HT-29 (cell line): Measurements from ENCODE around the gene PIK3C3. TPM values are rescaled to one million over a fixed set of nuclear protein-coding genes. Genes with fewer than 3 reads are reported as not detected.
"Not testable (repeated sequence)": the region's sequence is repeated elsewhere in the genome, so short reads cannot be mapped to it uniquely, and the experiment has no call there.

Experiments used
- DNase-seq: peaks from one replicate; pipeline ENCODE4 v3.0.0-alpha.2; 2015; ENCODE audit warnings: low spot score
- total RNA-seq: library from RNA; depleted of rRNA; stranded (reverse); fragments of >200 nt; shearing (Covaris generic); gene quantifications from 2 replicates; pipeline ENCODE4 v1.2.3, GENCODE V29; 2014

PIK3C3 gene
- total RNA-seq, 1 experiment from 2014 or later = 11.4 TPM

DNA sequence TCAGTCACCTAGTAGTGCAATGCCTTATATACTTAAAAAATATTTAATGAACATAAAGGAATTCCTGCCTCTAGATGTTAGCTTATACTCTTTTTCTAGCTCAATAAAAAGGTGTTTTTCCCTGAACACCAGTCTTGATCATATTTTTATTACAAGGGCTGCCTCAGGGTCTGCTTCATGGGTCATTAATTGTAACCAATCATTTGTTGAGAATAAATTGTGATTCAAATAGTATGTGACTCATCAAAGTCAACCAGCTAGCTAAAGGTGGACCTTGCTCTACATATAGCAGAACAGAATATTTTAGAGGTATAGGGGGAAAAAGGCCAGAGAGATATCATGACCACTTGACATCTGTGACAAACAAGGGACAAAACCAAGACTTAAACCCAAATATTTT lies 114.0 kb downstream of the PIK3C3 start:
- no peak for DNase-seq

DNA sequence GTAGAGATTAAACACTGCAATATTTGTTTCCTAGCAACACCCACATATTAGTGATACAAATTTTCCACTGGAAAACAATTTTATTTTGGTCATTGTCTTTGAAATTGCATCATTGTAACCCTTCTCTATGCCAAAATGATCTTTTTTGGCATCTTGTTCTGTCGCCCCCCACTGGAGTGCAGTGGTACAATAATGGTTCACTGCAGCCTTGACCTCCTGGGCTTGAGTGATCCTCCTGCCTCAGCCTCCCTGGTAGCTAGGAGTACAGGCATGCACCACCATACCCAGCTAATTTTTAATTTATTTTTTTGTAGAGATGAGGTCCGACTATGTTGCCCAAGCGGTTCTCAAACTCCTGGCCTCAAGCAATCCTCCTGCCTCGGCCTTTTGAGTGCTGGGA lies 117.4 kb downstream of the PIK3C3 start:
- no peak for DNase-seq

GRCh38 chr18:42074704-42075103 lies 119.7 kb downstream of the PIK3C3 start:
- DNase-seq = no peak

DNA sequence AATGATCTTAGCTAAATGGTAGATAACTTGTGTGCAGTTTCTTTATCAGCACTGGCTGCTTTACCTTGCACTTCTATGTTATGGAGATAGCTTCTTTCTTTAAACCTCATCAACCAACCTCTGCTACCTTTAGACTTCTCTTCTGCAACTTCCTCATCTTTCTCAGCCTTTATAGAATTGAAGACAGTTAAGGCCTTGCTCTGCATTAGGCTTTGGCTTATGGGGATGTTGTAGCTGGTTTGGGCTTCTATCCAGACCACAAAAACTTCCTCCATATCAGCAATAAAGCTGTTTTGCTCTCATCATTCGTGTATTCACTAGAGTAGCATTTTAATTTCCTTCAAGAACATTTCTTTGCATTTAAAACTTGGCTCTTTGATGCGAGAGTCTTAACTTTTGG lies 123.7 kb downstream of the PIK3C3 start:
- no peak for DNase-seq

- no peak for DNase-seq
These were observed 125.3 kb downstream of the PIK3C3 start for GRCh38 chr18:42080340-42080739.

GRCh38 chr18:42082415-42083234 lies 127.6 kb downstream of the PIK3C3 start:
- DNase-seq = no peak

GRCh38 chr18:42086288-42086687 lies 131.3 kb downstream of the PIK3C3 start:
- no peak for DNase-seq

DNA sequence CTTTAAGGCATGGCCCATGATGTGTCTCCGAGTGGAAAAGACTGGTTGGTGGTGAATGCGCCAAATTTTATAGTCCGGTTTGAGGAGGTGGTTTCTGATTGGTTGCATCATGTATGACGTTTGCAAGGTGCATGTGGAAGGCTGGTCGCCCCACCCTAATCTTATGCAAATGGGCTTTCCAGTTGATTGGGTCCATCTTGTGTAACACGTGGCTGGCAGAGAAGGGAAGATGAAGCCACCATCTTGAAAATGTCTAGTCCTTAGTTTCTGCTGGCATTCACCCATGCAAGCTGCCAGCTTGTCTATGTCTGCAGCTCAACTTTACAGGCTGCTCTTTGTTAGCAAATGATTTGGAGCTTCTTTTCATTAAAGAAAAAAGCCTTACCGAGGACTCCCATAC lies 132.2 kb downstream of the PIK3C3 start:
- DNase-seq = no peak

DNA sequence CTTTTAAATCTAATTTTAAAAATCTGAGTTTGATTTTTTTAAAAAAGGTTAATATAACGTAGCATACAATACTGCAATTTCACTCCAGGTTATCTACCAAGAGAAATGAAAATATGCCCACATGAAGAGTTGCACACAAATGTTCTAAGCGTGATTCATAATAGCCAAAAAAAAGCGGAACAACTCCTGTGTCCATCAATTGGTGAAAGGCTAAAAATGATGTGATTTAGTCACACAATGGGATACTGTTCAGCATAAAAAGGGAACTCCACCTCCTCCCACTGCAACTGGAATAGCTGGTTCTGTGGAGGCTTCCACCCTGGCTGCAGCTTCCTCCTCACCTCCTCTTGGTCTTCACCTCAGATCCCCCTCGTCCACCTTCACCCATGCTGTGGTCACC lies 132.8 kb downstream of the PIK3C3 start:
- DNase-seq = no peak

DNA sequence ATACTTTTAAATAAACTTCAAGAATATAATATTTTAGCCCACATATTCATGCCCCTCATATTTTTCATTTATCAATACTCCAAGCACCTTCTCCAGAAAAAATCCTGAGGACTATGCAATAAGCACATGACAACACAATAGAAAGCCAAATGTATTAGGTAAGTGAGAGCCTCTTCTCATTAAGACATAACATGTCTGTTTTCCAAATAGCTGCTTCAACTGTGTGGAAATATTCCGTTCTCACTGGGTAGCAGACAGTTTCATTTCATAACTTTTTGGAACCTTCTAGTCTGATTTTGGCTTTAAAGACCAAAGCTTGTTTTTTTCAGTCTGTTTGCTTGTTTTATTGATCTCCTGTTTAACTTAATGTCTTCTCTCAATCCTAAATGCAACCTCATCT lies 137.8 kb downstream of the PIK3C3 start:
- DNase-seq = no peak

GRCh38 chr18:42094875-42095274 lies 139.8 kb downstream of the PIK3C3 start:
- DNase-seq = no peak

DNA sequence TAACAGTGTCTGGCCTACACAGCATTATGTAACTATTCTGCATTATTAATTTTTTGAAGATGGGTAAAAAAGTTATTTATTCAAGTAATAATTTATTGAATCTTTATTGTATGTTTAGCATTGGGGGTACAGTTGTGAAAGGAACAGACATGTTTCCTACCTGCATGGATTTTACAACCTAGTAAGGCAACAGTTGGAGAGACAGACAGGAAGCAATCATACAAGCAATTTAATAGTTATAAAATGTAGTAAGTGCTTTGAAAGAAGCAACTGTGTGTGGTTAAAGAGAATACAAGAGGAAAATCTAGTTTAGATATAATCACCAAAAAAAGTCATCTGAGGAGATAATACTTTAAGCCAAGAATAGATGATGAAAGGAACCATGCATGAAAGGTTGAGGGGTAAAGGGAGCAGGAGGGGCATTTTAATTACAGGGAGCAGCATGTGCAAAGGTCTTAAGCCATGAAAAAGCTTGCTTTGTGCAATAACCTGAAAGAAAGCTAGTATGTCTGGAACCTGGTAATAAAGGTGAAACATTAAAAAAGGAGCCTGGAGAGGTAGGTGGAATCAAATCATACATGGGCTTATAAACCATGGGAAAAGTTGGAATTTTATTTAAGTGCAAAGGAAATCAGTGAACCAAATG lies 140.8 kb downstream of the PIK3C3 start:
- no peak for DNase-seq

GRCh38 chr18:42100248-42100647 lies 145.2 kb downstream of the PIK3C3 start:
- DNase-seq = no peak

DNA sequence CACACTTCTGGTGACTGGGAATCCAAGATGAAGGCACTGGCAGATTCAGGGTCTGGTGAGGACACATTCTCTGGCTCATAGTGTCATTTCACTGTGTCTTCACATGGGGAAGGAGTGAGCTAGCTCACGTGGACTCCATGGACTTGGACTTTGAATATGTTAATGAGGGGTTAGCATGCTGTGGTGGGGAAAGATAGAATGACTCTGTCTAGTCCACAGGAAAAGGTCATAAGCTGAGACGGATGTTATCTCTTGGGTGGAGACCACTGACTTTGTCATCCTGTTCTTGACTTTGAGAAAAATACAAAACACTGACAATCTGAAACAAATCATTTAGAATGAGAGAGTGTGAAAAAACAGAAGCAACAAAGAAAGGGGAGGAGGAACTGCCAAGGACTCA lies 145.9 kb downstream of the PIK3C3 start:
- DNase-seq = no peak

DNA sequence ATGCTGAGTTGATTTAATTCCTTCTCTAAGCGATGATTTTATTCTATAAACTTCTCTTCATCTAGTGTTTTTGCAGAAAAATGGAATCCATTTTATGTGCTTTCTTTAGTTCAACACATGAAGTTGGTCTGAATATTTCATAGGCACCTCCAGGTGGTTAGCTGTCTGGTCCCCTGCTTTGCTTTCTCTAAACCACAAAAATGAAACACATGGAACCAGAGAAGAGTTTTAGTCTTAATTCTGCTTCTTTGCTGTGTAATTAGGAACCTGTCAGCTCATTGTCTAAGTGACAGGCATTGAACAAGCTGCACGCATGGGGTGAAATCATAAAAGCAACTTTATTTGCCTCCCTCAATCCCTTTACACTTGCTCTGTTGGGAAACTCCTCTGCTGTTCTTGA lies 150.4 kb downstream of the PIK3C3 start:
- DNase-seq = no peak

DNA sequence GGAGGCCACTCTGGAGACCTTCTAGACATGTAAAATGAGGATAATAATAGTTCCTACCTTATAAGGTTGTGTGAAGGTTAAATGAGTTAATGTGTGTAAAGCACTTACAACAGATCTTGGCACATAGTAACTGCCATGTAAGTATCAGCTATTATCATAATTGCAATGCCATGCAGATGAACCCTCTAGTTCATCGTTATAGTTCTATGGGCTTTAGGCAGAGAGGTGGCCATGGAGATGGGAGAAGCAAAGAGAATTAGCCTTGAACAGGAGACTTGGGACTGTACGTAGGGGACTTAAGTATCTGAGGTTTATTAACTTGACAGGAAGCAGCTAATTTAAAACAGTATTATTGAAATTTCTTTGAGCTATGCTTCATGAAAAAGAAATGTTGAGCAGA lies 151.8 kb downstream of the PIK3C3 start:
- DNase-seq = no peak

DNA sequence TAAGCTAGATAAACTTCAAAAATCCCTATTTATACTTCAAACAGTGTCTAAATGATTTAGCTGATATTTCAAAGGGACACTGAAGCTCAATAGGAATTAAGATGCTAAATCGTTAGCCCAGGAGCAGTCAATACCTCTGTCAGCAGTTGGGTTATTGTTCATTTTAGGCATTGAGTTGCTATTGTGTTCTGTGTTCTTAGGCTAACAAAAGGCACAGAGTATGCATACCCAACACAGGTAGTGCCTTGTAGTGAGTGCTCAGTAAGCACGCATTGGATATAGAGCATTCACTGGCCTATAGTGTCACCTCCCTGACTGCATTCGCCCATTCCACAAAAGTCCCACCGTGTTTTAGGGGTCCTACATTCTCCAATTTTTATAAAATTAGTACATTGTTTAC lies 152.3 kb downstream of the PIK3C3 start:
- no peak for DNase-seq

DNA sequence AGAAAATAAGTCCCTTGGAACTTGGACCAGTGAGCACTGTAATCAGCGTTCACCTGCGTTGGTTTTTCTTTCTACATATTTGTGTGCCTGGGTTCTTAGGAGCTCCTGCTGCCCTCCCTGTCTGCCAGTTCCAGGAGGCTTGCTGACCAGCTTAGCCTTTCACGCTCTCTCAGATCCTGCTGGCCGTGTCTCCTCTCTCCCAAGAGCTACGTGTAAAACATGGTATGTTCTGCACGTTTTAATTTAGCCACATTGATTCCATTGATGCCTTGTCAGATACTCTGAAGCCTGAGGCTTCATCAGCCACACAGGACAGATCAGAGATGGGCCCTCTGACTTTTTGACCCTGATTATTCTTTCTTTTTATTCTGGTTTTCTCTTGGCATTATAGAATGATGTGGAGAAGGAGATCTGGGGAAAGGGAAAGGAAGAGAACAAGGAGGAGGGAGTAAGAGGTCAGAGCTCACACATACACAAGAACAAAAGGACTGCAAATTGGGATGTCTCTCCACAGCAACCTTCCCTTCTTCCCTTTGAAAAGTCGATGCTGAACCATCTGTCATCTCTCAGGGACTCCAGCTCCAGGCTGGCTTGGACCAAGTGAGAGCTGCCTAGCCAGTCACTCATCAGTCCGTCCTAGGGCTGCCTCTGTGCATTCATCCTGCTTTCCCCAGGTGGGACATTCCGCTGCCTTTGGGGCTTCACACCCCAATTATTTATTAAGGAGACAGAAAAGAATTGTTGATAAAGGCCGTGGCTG lies 152.8 kb downstream of the PIK3C3 start:
- no peak for DNase-seq

- DNase-seq = not testable (repeated sequence)
These were observed 157.1 kb downstream of the PIK3C3 start for GRCh38 chr18:42112147-42112546.

DNA sequence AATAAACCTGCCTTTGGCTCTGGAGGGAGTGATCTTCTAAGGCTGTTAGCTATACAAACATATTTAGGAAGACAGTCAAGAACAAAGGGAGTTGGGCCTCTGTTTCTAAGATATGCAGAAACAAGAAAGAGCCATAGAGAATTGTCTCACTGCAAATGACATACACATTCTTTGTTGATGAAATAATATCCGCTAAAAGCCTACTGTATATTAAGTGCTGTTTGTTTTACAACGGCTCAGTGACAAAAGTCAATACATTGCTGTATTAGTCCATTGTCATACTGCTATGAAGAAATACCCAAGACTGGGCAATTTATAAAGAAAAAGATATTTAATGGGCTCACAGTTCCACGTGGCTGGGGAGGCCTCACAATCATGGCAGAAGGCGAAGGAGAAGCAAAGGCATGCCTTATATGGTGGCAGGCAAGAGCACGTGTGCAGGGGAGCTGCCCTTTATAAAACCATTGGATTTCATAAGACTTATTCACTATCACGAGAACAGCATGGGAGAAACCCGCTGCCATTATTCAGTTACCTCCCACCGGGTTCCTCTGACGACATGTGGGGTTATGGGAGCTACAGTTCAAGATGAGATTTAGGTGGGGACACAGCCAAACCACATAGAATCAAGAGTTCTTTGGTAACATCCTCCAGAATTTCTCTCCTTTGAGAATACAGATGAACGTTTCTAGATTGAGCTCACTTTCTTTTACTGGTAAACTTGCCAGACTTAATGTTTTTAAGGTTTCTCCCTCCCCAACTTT lies 157.8 kb downstream of the PIK3C3 start:
- no peak for DNase-seq

DNA sequence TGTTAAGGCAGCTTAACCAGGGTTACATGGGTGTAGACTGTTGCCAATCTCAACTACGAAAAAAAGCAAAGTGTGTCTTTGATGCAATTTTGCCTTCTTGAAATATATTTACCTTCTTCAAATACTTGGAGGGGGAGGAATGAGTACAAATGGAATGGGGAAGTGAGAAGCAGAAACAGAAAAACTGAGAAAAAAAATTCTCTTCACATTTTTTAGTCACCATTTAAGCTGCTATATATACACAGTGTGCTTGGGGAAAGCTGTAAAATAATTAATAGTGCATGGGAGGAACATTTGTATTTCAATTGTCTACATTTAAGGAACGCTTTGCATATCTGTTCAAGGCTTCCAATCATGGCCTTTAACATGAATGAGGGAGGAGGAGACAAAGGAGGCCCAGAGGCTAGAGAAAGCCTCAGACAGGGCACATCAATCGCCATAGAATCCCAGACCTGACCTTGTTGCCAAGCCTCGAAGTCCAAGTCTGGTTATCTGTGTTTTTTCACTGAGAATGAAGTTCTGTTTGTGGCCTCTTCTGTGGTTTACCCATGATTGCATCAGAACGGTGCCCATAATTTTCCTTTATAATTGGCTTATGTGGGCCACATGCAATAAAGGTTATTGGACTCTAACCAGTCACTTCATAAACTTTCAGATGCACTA lies 158.6 kb downstream of the PIK3C3 start:
- no peak for DNase-seq
